Measurements from ENCODE around the gene VEPH1. TPM values are rescaled to one million over a fixed set of nuclear protein-coding genes. Genes with fewer than 3 reads are reported as not detected.

VEPH1 gene
- total and polyA plus RNA-seq, 9 of the 15 experiments (the other 6 are each of a cell fraction or from before 2014, with no cell fraction given) = 4.5 to 15.6 (median 5.8) TPM

DNA sequence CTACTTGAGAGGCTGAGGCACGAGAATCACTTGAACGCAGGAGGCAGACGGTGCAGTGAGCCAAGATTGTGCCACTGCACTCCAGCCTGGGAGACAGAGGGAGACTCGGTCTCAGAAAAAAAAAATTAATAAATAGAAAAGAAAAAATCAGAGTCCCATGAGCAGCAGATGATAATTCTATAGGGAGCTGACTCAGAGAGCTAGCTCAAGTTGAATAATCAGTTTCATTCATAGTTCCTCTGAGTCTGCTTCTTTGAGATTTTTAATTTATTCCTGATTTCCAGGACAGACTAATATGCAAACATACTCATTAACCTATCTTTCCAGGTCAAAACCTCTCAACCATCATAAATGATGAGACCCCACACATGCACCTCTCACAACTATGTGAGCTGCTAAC, 121.6 kb downstream of the VEPH1 start (continued):
- TF ChIP-seq, protein P1, sequence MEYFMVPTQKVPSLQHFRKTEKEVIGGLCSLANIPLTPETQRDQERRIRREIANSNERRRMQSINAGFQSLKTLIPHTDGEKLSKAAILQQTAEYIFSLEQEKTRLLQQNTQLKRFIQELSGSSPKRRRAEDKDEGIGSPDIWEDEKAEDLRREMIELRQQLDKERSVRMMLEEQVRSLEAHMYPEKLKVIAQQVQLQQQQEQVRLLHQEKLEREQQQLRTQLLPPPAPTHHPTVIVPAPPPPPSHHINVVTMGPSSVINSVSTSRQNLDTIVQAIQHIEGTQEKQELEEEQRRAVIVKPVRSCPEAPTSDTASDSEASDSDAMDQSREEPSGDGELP (CRISPR knock-in tag; IDR thresholded peaks at IDR 0.05; ENCODE audit: borderline replicate concordance) = no peak

GRCh38 chr3:157379525-157380140, 123.6 kb downstream of the VEPH1 start:
- in situ Hi-C loops (cut with MboI) = no loop called here
- H3K4me2 ChIP-seq (ENCODE audit: insufficient read depth, low read length) = no peak overlapping the region
- DNase-seq (ENCODE audit: extremely low read depth in 1 of 4, low spot score in 3 of 4) (no peak), FAIRE-seq (no peak), ATAC-seq (no peak)
- POLR2A ChIA-PET = no interaction called here
- H2AFZ ChIP-seq (ENCODE audit: low read depth, low read length) = no peak overlapping the region
- CTCF ChIA-PET (ENCODE audit: low intra/inter-chr PET ratio) = no interaction called here
- H3K27ac ChIP-seq (ENCODE audit: extremely low read depth, low read depth, low read length) = no peak overlapping the region
- H3K9ac ChIP-seq (ENCODE audit: insufficient read depth in 1 of 2, low read depth in 2 of 2, low read length in 2 of 2) = no peak overlapping the region
- 0% methylated on average over 1 of the region's 1 CpG for WGBS (ENCODE audit: insufficient coverage, low coverage, missing lambda C conversion rate)
- no peaks in the 10 kb centered on the region for H4K20me1 ChIP-seq (replicated peaks; ENCODE audit: control insufficient read depth, insufficient read depth, low read length)
- no peaks in the 10 kb centered on the region for H3K9me3 ChIP-seq (replicated peaks; ENCODE audit: control insufficient read depth, insufficient read depth, low read depth, low read length)
- H3K9me1 ChIP-seq (ENCODE audit: control insufficient read depth, insufficient read depth, low read length) = no peaks in the 10 kb centered on the region
- no TSS peak for BruUV-seq (replicated peaks)
- no peaks in the 10 kb centered on the region for H3K4me1 ChIP-seq (replicated peaks in 1 of 2; ENCODE audit: control insufficient read depth in 2 of 2, insufficient read depth in 2 of 2, low read length in 2 of 2)
- no peaks in the 10 kb centered on the region for H3K36me3 ChIP-seq (ENCODE audit: control insufficient read depth, insufficient read depth, low read length)
- intact Hi-C loops (cut with micrococcal nuclease) = no loop called here
- H3K4me3 ChIP-seq = no peak overlapping the region
- H3K79me2 ChIP-seq (ENCODE audit: control insufficient read depth, insufficient read depth, low read length) = no peaks in the 10 kb centered on the region
- no peaks in the 10 kb centered on the region for H3K27me3 ChIP-seq (ENCODE audit: control insufficient read depth in 2 of 2, insufficient read depth in 2 of 2, low read length in 2 of 2)
- no peak for TF ChIP-seq ZNF280B (CRISPR knock-in tag; IDR thresholded peaks at IDR 0.05)
- TF ChIP-seq, protein P2, sequence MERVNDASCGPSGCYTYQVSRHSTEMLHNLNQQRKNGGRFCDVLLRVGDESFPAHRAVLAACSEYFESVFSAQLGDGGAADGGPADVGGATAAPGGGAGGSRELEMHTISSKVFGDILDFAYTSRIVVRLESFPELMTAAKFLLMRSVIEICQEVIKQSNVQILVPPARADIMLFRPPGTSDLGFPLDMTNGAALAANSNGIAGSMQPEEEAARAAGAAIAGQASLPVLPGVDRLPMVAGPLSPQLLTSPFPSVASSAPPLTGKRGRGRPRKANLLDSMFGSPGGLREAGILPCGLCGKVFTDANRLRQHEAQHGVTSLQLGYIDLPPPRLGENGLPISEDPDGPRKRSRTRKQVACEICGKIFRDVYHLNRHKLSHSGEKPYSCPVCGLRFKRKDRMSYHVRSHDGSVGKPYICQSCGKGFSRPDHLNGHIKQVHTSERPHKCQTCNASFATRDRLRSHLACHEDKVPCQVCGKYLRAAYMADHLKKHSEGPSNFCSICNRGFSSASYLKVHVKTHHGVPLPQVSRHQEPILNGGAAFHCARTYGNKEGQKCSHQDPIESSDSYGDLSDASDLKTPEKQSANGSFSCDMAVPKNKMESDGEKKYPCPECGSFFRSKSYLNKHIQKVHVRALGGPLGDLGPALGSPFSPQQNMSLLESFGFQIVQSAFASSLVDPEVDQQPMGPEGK (CRISPR knock-in tag; IDR thresholded peaks at IDR 0.05; ENCODE audit: borderline replicate concordance) = no peak
- no peak for TF ChIP-seq THRB (CRISPR knock-in tag; conservative IDR thresholded peaks at IDR 0.05)
- TF ChIP-seq ZNF431 (CRISPR knock-in tag; IDR thresholded peaks at IDR 0.05) = no peak
- TF ChIP-seq, protein P3, sequence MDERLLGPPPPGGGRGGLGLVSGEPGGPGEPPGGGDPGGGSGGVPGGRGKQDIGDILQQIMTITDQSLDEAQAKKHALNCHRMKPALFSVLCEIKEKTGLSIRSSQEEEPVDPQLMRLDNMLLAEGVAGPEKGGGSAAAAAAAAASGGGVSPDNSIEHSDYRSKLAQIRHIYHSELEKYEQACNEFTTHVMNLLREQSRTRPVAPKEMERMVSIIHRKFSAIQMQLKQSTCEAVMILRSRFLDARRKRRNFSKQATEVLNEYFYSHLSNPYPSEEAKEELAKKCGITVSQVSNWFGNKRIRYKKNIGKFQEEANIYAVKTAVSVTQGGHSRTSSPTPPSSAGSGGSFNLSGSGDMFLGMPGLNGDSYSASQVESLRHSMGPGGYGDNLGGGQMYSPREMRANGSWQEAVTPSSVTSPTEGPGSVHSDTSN (CRISPR knock-in tag; IDR thresholded peaks at IDR 0.05; ENCODE audit: low read depth) = no peak
- TF ChIP-seq, protein P3 (tag; conservative IDR thresholded peaks at IDR 0.05; ENCODE audit: low read depth) = no peak
